HG03558 (cell line): ENCODE data around the gene SLC39A12.

ENCODE experiments used
- ATAC-seq: cut with Tn5 transposase; IDR thresholded peaks from one replicate; pipeline ENCODE4 v1.9.1; 2021; ENCODE audit warnings: moderate number of reproducible peaks; ENCODE audit not compliant: unreplicated experiment; ENCODE audit errors: extremely low read depth

SLC39A12 gene

DNA sequence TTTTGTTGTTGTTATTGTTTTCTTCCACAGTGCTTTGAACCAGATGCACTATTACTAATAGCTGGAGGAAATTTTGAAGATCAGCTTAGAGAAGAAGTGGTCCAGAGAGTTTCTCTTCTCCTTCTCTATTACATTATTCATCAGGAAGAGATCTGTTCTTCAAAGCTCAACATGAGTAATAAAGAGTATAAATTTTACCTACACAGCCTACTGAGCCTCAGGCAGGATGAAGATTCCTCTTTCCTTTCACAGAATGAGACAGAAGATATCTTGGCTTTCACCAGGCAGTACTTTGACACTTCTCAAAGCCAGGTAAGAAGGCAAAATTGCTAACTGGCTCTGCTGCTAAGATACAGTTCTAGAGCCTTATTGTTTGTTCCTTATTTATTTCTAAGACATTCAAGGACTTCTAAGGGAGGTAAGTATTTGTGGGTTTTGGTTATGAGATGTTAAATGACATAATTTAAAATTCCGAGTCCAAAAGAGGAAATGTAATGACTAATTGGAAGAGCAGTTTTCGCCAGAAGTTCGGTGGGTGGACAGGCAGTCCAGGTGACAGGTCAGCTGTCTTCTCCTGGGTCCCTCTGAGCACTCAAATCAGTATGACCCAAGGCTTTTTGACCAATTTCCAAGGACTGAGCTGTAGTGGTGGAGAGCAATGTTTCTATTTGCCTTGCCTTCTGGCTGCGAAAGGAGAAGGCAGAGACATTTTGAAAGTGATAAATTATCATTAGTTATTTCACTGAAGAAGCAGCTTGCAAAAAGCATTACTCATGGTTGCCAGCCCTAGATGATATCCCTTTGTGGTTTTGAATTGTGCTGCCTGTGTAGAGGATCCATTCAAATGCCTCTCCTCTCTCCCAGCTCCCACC is 10.1 kb downstream of the SLC39A12 start:
- no peak for ATAC-seq

DNA sequence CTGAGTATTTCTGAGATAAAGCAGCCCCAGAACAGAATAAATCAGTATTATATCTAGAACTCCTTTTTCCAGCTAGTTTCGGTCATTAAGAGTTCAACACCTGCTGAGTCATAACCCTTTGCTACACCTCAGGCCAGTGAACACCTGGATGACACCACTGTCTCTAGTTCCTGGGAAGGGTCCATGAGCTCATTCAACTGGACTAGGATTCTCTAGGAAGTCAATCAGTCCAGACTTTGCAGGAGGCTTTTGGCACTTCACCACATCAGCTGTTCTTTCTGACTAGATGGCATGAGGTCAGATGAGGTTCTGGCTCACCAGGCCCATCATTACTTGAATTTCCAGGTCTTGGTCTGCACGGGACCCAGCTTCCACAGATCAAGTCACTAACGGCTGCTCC is 11.7 kb downstream of the SLC39A12 start:
- no peak for ATAC-seq

GRCh38 chr10:17965649-17966235 is 14.0 kb downstream of the SLC39A12 start:
- no peak for ATAC-seq

DNA sequence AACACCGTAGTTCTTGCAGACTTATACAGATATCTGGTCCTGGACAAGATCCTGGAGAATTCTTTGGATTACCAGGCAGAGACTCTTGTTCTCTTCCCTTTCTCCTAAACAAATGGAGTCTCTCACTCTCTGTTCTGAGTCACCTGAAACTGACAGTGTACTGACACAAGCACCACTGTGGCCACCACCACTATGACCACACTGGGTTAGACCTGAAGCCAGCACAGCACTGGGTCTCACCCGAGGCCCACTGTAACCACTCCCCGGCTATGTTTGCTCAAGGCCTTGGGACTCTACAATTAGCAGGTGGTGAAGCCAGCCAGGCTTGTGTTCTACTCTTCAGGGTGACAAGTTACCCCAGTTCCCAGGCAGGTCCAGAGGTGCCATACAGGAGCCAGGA is 22.8 kb downstream of the SLC39A12 start:
- no peak for ATAC-seq

- ATAC-seq: no peak
These were observed 29.3 kb downstream of the SLC39A12 start for GRCh38 chr10:17980846-17981565.

DNA sequence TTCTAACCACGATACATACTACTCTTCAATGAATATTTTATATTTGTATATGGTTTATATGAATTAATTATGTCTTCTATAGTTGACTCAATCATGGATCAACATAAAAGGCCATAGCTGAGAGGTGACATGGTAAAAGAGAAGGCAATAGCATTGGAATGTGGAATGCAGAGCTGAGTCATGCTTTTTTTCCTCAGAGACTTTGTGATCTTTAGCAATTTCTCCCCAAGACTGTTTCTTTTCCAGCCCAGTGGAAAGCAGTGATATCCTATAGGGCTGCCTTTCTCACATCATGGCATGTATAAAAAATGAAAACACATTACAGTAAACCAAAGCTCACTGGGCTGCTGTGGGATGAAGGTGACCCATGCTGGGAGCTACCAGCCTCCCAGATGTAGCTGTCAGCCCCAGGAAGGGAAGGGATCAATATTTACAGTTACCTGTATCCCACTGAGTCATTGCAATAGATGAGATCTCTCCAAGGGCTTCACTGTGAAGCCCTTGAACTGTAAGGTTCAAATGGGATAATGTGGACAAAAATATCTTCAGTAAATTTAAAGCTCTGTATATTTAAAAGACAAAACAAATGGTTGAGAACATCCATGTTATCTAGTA is 30.2 kb downstream of the SLC39A12 start:
- ATAC-seq: no peak

- ATAC-seq: peak; percentile 91
These were observed 32.3 kb downstream of the SLC39A12 start for GRCh38 chr10:17984056-17984455.

DNA sequence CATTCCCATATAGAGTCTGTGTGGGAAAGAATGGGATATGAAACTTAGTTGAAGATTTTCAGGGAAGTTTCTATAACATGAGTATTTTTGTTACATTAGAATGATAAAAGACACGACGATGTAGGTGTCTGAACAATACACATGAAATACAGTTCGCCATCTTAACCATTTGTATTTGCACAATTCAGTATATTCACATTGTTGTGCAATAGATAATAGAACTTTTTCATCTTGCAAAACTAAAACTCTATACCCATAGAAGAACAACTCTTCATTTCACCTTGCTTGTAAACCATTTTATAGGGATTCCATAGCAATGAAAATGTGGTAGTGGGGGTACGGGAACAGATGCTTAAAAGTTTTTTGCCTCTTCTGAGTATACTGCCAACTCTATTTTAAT is 32.8 kb downstream of the SLC39A12 start:
- ATAC-seq: no peak

DNA sequence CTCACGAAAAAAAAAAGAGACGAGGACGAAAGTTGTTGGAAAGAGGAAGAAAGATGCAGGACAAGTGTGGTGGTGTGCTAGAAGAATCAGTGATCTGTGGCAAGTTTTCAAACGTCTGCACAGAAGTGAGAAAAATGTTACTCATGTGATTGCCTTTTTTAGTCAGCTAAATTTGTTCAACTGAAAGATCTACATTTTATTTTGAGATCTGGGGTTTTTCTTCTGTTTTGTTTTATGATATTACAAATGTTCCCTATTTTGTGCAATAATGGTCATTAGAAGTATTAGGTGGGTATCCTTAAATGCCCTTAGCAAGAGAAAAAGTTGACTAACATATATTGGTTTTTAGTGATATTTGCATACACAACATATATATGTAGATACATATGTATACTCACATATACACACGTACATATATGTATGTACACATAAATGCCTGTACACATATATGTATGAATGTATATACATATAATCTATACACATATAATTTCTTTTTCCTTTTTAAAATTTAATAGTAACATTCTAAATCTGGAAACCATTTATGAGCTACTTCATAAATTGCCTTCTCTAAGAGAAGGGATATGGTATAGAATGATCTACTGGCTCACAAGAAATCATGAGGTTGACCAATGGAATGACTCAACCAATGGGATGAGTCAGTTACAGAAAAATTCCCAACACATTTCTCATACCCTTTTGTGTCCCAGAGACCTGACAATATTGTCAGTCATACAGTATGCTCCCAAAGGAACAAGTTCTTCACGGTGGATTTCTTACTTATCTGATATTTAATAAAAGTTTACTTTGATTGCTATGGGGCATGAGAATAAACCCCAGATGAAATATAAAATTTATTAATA is 38.4 kb downstream of the SLC39A12 start:
- peak; percentile 67 for ATAC-seq

GRCh38 chr10:17992266-17992665 is 40.5 kb downstream of the SLC39A12 start:
- no peak for ATAC-seq

- no peak for ATAC-seq
These were observed 41.6 kb downstream of the SLC39A12 start for GRCh38 chr10:17993361-17993760.

DNA sequence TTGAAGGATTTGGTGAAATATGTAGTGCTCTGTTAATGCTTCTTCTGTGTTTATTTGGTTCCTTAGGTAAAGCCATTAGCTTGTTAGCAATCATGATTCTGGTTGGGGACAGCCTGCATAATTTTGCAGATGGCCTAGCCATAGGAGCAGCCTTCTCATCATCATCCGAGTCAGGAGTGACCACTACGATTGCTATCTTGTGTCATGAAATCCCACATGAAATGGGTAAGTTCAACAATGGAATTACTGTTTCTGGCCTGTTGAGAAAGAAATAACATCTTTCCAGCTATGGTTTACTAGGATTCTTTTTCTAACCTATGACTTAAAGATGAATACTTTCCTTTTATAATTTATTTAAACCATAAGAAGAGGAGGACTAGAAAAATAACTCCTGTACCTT is 48.9 kb downstream of the SLC39A12 start:
- no peak for ATAC-seq

- no peak for ATAC-seq
These were observed 53.7 kb downstream of the SLC39A12 start for GRCh38 chr10:18005445-18005780.

DNA sequence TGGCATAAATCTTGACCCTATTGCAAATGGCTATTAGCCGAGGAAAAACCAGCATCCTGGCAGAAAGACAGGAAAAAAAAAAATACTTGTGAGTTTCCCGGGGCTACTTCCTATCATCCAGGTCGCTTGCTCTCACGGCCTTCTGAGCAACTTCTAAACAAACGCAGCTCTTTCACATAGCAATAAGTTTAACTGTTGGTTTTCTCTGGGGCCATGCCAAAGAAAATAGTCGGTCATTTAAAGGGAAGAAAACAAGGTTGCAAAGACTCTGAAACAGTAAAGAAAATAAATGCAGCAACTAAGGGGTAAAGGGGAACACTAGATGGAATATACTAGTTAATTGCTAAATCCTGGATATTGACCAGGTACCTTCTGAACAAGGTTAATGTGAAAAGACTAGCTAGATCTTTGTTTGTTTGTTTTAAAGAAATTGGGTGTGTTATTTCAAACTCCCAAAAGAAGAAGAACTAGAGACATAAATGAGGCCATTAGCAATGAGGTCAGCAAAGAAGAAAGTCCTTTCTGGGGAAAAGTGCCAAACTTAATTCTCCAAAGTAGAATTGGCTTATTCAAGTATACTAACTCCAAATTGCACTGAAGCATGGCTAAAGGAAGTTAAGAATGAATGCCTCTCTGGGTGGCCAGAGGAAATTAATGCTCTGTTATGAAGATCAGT is 54.2 kb downstream of the SLC39A12 start:
- no peak for ATAC-seq

GRCh38 chr10:18008986-18009385 is 57.3 kb downstream of the SLC39A12 start:
- ATAC-seq: no peak

GRCh38 chr10:18010050-18010449 is 58.3 kb downstream of the SLC39A12 start:
- no peak for ATAC-seq

DNA sequence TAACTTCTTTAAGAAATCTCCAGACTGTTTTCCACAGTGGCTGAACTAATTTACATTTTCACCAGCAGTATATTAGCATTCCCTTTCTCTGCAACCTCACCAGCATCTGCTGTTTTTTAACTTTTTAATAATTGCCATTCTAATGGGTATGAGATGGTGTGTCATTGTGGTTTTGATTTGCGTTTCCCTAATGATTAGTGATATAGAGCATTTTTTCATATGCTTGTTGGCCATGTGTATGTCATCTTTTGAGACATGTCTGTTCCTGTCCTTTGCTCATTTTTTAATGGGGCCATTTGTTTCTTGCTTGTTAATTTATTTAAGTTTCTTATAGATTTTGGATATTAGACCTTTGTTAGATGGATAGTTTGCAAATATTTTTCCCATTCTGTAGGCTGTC is 68.8 kb downstream of the SLC39A12 start:
- no peak for ATAC-seq

DNA sequence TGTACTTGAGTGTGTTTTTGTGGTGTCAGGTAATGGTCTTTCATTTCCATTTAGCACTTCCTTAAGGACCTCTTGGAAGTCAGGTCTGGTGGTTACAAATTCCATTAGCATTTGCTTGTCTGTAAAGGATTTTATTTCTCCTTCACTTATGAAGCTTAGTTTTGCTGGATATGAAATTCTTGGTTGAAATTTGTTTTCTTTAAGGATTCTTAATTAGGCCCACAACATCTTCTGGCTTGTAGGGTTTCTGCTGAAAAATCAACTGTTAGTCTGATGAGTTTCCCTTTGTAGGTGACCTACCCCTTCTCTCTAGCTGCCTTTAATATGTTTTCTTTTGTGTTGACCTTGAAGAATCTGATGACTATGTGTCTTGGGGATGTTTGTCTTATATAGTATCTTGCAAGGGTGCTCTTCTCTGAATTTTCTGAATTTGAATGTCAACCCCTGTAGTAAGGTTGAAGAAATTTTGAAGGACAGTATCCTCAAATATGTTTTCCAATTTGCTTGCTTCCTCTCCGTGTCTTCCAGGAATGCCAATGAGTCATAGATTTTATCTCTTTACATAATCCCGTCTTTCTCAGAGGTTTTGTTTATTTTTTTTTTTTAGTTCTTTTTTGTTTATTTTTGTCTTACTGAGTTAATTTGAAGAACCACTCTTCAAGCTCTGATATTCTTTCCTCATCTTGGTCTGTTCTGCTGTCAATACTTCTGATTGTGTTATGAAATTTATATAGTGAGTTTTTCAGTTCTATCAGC is 70.2 kb downstream of the SLC39A12 start:
- no peak for ATAC-seq
